Stimulated activated CD4-positive, alpha-beta T cell treated with anti-CD3 and anti-CD28 coated beads, Interleukin-1b, Interleukin-23, amount 100 ng/mL, for 1 hour (primary cell): ENCODE results near the gene FAM219B.
A peak's percentile ranks its signal among the peaks of the same experiment; 100 is the strongest.
"Not testable (repeated sequence)": the region's sequence is repeated elsewhere in the genome, so short reads cannot be mapped to it uniquely, and the experiment has no call there.

Source experiments
- DNase-seq, 2 donors: peaks; one replicate each; pipeline ENCODE4 v3.0.0-alpha.2; 2020; ENCODE audit warnings: low read depth in 2 of 2

The FAM219B gene, protein sequence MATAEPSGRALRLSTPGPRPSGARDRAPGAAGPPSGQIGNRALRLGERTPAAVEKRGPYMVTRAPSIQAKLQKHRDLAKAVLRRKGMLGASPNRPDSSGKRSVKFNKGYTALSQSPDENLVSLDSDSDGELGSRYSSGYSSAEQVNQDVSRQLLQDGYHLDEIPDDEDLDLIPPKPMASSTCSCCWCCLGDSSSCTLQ

DNA sequence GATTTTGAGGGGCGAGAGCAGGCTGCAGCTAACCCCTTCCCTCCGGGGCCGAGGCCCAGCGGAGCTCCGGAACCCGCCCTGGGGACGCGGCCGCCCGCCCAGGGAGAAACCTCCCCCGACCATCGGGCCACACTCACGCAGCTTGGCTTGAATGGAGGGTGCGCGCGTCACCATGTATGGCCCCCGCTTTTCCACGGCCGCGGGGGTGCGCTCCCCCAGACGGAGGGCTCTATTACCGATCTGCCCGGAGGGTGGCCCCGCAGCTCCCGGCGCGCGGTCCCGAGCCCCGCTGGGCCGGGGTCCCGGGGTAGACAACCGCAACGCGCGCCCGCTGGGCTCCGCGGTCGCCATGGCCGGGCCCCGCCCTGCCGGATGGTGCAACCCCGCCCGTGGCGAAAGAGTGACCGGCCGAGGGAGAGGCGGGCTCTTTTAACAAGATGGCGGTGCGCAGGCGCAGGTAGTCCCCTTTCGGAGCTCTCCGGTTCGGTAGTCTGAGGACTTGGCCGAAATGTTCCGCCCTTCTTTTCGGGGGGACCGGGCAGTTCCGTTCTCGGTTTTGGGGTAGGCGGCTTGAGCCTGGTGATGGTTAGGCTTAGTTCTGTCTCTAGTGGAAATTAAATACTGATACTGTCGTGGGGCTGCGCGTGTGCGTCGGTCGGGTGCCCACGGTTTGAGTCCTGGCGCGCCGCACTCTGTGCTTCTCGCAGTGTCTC is at the start of gene FAM219B:
FAM219B (minus strand) TSS at position 402 of the 713 bp plus-strand sequence; CDS start at position 351, 51 bp downstream.
- peak in 1 of 2 donors; percentile 48 for DNase-seq

DNA sequence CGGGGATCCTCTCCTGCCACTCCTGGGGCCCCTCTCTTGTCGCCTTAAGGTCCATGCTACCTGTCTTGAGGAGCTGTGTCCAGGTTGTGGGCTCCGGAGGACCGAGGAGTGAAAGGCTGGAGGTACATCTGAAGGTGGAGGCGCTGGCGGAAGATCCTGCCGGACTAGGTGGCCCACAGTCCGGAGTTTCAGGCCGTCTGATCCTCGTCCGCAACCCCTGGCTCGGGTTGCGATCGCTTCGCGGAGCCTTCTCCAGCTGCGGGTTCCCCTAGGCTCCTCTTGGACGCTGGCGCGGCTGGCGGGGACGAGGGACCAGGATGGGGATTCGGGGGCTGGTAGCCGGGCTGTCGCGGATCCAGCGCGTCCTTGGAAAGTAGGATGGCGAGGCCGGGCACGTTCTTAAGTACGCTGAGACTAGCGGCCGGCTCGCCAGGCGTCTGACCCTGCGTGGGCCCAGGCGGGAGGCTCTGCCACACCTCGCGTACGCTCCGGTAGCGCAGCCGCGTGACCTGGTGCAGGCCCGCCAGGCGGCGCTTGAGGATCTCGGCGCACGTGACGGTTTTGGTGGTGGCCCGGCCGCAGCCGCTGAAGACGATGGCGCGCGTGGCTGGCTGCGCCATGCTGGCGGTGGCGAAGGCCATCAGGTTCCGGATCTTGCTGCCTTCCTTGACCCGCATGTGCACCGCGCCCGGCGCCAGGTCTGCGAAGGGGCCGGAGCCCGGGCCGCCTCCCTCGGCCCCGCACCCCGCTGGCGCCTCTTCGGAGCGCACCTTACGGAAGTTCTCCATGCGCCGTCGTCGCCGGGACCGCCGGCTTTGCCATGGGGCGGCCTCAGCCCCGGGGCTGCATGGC is 49.4 kb upstream of the FAM219B start:
- DNase-seq, result peak in 1 of 2 donors; percentile 38

DNA sequence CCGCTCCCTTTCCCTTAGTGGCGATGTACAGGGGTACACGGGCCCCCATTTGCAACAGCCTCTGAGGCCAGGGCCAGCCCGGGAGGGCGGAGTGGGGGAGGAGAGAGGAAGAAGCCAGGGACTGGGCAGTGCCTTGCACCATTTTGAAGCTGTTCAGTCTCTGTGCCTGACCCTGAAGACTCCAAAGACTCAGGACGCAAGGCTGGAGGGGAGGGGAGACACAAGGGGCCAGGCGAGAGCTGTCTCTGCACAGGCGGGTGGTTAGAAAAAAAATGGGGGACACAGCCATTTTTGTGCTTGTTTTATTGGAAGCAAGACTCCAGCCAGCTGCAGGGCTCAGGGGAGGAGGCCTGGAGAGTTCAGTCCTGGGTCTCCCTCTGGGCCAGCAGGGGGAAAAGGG is 48.4 kb upstream of the FAM219B start:
- DNase-seq, result no peak

DNA sequence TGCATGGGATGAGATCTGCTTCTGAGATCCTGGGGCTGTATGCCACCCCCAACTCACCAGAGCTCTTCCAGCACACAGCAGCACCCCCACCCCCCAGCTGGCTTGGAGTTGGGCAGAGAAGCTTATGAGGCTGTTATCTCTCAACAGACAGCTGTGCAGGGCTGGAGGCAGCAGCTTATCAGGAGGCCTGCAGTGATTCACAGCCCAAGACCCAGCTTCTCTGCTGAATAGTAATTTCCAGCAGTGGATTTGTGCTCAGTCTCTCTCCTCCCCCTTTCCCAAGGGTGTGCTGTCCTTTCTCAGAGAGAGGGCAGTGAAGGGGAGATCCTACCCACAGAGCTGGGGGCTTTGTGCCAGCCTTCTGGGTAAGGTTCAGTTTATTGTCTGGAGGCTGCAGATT is 47.9 kb upstream of the FAM219B start:
- DNase-seq, result no peak

DNA sequence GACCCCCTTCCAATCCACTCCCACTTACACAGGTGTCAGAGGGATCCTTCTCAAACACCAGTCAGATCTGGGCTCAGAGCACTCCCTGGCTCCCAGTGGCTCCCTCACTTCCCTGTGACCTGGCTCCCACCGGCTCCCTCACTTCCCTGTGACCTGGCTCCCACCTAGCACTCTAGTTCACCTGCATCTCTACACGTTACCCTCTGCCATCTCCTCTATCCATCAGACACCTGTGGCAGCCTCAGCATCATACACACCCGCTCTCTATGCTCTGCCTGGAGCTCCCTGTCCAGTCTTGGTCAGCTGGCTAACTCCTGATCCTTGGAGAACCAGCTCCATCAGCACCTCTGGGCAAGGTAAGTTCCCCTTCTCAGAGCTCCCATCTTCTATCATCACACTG is 44.4 kb upstream of the FAM219B start:
- no peak for DNase-seq

DNA sequence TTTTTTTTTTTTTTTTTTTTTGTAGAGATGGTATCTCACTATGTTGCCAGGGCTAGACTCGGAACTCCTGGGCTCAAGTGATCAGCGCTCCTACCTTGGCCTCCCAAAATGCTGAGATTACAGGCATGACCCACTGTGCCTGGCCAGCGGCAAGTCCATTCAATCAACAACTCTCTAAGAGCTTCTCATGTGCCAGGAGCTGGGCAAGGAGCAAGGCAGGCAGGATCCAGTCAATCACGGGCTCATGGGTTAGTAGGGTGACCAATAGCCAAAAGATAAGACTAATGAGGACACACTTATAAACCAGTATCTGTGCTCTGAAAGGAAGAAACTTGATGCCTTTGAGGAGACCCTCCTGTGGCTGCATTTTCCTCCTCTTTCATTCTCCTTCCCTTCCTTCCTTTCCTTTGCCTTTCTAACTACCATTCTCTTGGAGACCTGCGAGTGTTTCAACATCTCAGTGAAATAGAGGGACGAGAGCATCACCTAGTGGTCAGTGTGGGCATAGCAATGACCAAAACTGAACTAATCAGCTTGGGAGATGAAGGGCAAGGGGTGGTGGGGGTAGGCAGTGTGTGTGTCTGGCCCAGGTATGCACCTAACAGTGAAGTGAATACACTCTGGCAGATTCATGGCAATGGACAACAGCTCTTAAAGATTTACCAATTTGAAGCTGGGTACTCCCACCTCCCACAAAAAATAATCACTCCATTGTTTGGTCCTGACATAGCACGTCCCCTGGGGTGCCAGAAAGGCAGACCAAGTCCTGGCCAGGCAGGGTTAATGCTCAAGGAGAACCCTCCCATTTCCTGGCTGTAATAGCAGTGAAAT is 43.6 kb upstream of the FAM219B start:
- DNase-seq, result peak; percentile 60 to 70

DNA sequence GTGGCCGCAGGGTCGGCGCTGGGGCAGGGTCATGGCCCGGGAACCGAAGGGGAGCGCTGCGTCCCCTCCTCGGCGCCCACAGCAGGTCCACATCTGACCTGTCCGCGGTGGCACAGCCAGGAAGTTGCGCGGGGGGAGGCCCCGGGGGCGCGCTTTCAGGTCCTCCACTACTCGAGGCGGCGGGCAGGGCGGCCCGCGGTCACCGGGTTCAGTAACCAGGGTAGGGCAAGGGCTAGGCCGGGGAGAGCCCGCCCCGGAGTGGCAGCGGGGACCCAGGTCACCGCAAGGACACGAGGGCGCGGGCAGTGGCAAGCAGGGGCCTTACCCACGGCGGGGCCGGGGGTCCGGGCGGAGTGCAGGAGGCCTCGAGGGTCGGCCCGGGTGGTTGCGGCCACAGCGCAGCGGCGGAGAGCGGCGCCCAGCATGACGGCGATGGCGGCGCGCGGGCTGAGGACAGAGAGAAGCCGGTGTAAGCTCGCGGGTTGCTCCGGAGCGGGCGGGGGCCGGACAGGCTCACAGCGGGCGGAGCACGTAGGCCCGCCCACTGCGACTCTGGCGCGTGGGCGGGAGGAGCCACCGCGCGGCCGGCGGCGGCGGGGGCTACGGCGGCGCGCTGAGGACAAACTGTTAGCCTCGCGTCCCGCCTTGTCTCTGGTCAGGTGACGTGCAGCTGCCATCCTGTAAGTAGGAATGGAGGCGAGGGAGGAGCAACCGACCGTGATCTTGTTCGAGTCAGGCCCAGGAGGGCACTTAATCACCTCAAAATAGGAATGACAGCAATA is 31.1 kb upstream of the FAM219B start, which contains the start of gene COX5A:
COX5A (minus strand) TSS at position 484 of the 782 bp plus-strand sequence; CDS start at position 425, 59 bp downstream.
- DNase-seq, result peak; percentile 73 to 80

DNA sequence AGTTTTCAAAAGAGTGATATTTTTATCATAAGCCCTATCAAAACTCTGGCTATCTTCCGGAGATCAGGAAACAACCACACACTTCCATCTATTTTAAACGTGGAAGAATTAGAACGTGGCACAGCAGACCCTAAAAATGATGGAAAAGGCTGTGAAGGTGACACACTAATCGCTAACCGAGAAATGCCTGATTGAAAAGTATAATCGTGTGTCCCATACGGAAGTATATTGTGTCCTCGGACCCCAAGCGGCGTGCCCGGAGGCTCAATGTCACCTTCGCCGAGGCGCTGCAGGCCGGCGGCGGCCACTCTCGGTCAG is 30.6 kb upstream of the FAM219B start:
- DNase-seq, result no peak

DNA sequence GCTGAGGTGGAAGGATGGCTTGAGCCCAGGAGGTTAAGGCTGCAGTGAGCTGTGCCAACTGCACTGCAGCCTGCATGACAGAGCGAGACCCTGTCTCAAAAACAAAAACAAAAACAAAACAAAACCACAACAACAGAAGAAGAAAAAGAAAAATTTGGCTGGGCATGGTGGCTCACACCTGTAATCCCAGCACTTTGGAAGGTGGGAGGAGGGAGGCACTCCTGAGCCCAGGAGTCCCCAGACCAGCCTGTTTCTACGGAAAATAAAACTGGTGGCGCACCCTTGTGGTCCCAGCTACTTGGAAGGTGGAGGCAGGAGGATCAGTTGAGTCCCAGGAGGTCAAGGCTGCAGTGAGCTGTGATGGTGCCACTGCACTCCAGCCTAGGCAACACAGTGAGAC is 28.5 kb upstream of the FAM219B start:
- DNase-seq, result not testable (repeated sequence)

DNA sequence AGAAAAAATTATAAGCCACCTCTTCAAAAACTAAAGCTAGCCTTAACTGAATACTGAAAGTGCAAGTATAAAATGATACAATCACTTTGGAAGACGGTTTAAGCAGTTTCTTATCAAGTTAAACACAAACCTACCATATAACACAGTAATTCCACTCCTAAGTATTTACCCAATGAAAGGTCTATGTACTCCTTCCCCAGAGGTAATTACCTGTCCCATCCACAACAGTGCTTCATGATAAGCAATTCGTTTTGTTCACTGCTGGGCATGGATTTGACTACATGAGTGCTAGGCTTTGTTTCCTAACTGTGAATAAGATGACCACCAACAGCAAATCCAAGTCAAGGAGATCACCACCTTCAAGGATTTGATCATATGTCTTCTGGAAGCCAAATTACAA is 26.9 kb upstream of the FAM219B start:
- no peak for DNase-seq

DNA sequence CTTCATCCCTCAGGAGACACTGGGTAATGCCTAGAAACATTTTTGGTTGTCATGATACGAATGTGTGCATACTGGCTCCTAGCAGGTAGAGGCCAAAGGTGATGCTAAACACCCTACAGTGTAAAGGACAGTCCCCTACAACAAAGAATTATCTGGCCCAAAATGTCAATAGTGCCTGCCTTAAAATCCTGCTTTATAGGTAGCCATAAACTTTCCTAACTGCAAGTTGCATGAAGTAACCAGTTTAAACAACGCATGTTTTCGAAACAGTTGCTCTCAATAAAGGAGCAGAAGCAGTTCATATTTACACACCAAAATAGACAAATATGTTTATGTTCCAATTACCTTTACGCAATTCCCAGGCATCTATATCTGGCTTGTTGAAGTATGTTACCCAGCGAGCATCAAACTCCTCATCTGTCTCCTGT is 22.1 kb upstream of the FAM219B start:
- DNase-seq, result no peak

DNA sequence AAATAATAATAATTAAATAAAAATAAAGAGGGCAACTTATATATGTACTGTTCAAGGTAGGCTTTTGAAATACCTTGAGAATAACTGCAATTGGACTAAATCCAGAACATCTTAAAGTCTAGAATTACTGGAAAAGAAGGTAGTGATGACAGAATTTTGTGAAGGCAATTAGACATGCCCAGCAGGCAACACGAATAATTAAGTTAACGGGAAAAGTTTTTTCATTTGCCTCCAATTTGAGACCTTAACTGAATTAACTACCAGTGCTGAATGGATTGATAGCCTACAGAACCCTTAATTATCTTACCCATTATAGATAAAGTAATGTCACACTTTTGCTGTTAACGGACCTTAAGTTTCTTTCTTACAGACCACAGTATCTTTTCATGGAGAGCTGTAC is 17.9 kb upstream of the FAM219B start:
- DNase-seq, result no peak

DNA sequence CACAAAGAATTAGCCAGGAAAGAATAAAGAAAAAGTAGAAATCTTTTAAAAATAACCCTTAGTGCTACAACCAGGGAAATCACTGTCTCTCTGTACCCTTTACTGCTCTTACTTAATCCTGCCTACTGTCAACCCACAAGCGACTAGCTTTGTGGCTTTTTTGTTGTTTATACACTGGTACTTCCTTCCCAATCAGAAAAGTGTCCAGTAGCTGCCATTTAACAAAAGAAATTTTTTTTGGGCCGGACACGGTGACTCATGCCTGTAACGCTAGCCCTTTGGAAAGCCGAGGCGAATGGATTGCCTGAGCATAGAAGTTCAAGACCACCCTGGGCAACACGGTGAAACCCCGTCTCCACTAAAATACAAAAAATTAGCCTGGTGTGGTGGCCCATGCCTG is 13.8 kb upstream of the FAM219B start:
- DNase-seq, result no peak

DNA sequence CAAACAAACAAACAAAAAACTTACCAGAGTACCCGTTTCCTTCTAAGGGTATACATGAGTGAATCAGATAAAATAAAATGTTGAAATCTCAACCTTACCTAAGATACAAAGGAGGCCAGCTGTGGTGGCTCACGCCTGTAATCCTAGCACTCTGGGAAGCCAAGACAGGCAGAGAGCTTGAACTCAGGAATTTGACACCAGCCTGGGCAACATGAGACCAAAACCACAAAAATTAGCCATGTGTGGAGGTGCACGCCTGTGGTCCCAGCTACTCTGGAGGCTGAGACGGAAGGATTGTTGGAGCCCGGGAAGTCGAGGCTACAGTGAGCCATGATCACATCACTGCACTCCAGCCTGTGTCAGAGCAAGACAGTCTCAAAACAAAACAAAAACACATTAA is 11.0 kb upstream of the FAM219B start:
- no peak for DNase-seq

DNA sequence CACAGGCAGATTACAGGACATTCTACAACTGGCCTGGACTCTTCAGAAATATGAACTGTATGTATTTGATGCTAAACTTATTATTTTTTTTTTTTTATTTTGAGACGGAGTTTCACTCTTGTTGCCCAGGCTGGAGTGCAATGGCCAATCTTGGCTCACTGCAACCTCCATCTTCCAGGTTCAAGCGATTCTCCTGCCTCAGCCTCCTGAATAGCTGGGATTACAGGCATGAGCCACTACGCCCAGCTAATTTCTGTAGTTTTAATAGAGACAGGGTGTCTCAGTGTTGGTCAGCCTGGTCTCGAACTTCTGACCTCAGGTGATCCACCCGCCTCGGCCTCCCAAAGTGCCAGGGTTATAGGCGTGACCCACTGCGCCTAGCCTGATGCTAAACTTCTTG is 7.1 kb upstream of the FAM219B start:
- not testable (repeated sequence) for DNase-seq

DNA sequence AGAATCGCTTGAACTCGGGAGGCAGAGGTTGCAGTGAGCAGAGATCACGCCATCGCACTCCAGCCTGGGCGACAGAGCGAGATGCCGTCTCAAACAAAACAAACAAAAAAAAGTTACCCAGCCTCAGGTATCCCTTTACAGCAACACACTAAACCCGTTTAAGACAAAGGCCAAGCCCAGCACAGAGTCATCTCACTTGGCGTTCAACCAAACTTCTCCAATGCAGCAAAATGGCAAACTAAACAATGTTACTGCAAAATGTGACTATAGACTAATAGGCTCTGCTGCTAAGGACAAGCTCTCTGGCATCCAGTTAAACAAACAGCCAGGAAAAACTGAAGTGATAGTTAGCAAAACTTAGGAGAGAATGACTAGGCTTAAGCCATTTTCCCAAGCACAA is 6.4 kb upstream of the FAM219B start:
- no peak for DNase-seq

DNA sequence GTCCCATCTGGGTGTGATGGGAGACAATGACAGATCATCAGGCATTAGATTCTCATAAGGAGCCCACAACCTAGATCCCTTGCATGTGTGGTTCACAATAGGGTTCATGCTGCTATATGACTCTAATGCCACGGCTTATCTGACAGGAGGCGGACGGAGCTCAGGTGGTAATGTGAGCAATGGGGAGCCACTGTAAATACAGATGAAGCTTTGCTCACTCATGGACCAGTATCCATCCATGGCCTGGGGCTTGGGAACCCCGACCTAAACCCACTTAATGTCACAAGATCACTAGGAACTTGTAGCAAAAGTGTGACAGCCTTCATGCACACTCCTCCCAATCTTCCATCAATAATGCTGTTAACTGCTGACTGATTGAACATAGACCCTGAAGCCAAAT is 2.0 kb upstream of the FAM219B start:
- DNase-seq, result no peak

DNA sequence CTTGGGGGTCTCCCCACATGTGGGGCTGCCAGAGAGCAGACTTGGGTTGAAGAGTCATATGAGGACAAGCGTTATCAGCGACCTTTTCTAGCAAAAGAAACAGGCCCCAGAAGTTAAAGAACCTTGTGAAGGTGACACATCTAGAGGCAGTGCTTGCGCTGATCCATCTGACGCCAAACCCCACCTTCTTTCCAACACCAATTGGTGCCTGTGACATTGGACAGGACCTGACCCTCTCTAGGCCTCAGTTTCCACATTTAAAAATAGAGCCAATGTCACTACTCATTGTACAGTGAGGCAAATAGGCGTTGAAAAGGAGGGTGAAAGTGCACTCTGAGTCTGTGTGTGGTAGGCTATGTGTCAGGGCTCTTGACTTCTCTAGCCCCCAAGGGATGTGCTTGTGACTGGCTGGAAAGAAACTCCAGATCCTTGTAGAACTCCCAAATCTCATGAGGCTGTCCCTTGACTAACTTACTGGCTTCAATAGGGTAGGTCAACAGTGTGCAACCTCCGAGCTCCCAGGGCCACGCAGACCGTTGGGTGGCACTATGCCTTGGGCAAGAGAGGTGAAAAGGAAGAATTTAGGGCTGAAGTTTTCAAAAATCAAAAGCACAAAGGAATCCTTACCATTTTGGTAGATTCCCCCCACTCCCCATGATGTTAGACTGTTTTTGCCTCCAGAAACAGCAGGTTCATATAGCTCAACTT is 666 bp upstream of the FAM219B start:
- no peak for DNase-seq

DNA sequence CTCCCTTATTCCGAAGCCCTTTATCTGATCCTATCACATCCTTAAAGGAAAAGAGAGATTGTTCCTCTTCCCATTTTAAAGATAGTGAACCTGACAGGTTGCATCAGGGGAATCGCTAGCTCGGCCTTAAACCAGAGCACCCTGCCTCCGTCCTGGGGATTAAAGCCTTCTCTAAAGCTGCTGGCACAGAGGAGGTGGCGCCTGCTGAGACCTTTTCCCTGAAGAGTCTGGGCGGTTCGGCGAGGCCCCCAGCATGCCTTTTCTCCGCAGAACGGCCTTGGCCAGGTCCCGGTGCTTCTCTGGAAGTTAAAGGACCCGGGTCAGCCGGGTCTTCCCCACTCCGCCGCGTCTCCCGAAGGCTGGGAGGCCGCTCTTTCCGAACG is 593 bp downstream of the FAM219B start:
- DNase-seq, result no peak

DNA sequence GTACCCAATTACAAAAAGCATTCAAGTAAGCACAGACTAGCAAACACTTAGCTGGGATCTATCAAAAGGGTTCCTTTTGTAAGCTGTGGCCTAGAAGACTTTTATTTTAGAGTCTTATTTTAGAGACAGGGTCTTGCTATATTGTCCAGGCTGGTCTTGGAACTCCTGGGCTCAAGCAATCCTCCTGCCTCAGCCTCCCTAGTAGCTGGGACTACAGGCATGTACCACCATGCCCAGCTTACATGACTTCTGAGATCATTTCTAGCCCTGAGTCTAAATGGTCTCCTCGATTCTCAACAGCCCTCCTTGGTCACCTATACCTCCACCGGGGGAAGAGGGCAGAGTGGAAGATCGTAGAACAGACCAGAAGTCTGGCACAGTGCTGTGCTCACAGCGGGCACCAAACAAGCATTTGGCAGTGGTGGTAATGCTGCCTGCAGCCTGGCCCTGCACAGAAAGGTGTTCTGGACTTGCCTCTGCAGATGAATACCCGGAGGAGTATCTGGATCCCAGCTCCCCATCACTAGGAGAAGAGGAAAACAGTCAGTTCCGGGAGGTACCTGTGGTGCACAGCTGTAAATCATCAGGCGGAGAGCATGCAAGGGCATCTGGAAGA is 2.4 kb downstream of the FAM219B start:
- no peak for DNase-seq
